Sigmoid colon (tissue), 7 donors: ENCODE results near the gene SPTAN1. TPM values are rescaled to one million over a fixed set of nuclear protein-coding genes. Genes with fewer than 3 reads are reported as not detected.

Experiments used
- DNase-seq: peaks from one replicate; pipeline ENCODE4 v3.0.0-alpha.2; 2019
- H3K27ac ChIP-seq, 4 donors: fragments of 200-600 bp; sonication (generic); one replicate each; pipeline ENCODE4 v1.5.1; 2016 to 2019; ENCODE audit warnings: mild to moderate bottlenecking in 1 of 4
- H3K27me3 ChIP-seq, 3 donors: fragments of 200-600 bp; sonication (generic); one replicate each; pipeline ENCODE4 v1.5.1; 2019; ENCODE audit warnings: mild to moderate bottlenecking in 1 of 3
- H3K36me3 ChIP-seq, 4 donors: fragments of 200-600 bp; sonication (generic); one replicate each; pipeline ENCODE4 v1.5.1; 2016 to 2019
- H3K4me1 ChIP-seq, 4 donors: fragments of 200-600 bp; sonication (generic); one replicate each; pipeline ENCODE4 v1.5.1; 2017 to 2019
- H3K4me3 ChIP-seq, 4 donors: fragments of 200-600 bp; sonication (generic); one replicate each; pipeline ENCODE4 v1.5.1; 2017 to 2019; ENCODE audit warnings: mild to moderate bottlenecking in 2 of 4, moderate library complexity in 1 of 4
- H3K9me3 ChIP-seq, 4 donors: fragments of 200-600 bp in 3 of 4; sonication (generic) in 3 of 4; one replicate each; pipeline versions ENCODE4 v1.5.1 to v1.6.1; 2013 to 2019
- EP300 ChIP-seq, 4 donors: sonication (generic); formaldehyde crosslinking; IDR thresholded peaks; one replicate each; pipeline ENCODE4 v1.6.1; 2017; ENCODE audit warnings: antibody characterized with exemption in 4 of 4
- POLR2A ChIP-seq, 2 donors: fragments of 450-650 bp; IDR thresholded peaks; one replicate each; pipeline ENCODE4 v1.6.1; 2016; ENCODE audit warnings: antibody characterized with exemption in 2 of 2, mild to moderate bottlenecking in 2 of 2, moderate library complexity in 2 of 2
- POLR2AphosphoS5 ChIP-seq, 4 donors: sonication (generic); formaldehyde crosslinking; IDR thresholded peaks; one replicate each; pipeline ENCODE4 v1.6.1; 2017; ENCODE audit warnings: antibody characterized with exemption in 4 of 4
- WGBS, 2 donors: extraction: QIAGEN DNeasy Blood & Tissue Kit; methylation state at CpG; one replicate each; pipeline ENCODE4 v1.1.7; 2013; 5-methylcytosine and 5-hydroxymethylcytosine counted together
- intact Hi-C: fragments of 100-400 bp; cut with DNase I; formaldehyde crosslinking; loops from one replicate; pipeline ENCODE4 v1.15.1; 2023
- polyA plus RNA-seq, 3 donors: library from polyadenylated mRNA; stranded (reverse); fragments of 200-250 nt; gene quantifications; one replicate each; pipeline ENCODE4 v1.2.3, GENCODE V29; 2013
- total RNA-seq, 4 donors: library from RNA; depleted of rRNA; stranded (reverse); fragments of >200 nt; gene quantifications; one replicate each; pipeline ENCODE4 v1.1.0, GENCODE V29; 2016
- TF ChIP-seq, protein P1 (sequence below), 4 experiments: fragments of 450-650 bp in 3 of 4; fragments of 200-600 bp in 1 of 4; IDR thresholded peaks; one replicate each; pipeline ENCODE4 v1.5.1; 2016 to 2019; ENCODE audit warnings: antibody characterized with exemption in 4 of 4, mild to moderate bottlenecking in 3 of 4, moderate library complexity in 2 of 4
- donor health status: healthy with polysubstance abuse.
- donor health status: Bipolar disorder and iron deficiency.
- donor health status: healthy.

The SPTAN1 gene
- total and polyA plus RNA-seq, 7 donors = 43.5 to 306 (median 154) TPM

DNA sequence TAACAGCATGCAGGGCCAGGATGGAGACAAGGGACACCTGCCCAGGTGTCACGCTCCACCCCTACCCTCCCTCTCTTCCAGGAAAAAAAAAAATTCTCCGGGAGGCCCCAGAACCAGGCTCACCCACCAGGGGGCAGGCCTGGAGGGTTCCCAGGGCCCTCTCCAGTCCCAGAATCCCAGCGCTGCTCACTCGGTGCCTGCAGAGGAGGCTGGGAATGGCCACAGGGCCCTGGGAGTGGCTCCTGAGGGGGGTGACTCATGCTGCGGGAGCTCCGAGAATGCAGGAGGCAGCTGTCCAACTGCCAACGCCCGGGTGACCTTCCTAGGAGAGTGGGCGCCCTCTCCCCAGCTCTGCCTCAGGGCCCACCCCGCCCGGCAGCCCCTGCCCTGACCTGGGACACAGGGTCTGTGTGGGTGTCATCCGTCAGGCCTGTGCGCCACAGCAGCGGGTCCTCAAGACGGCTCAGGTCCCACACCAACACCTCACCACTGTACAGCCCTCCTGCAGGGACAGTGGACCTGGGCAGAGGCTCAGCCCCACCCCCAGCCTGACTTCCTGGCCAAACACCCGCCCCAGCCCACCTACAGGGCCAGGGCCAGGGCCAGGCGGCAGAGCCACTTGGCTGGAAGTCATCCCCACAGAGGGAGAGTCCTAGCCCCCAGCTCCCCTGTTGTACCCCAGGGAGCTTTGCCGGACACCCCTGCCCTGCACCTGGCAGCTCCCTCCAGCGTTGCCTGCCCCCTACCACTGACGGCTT is 83.1 kb downstream of the SPTAN1 start:
- H3K4me1 ChIP-seq = peaks cover 0 to 26% (median 22%) of the 10 kb centered on the region in 4 donors
- H3K36me3 ChIP-seq = peaks cover 33 to 59% (median 40%) of the 10 kb centered on the region in 4 donors
- no peak overlapping the region for H3K4me3 ChIP-seq
- H3K9me3 ChIP-seq = no peaks in the 10 kb centered on the region
- TF ChIP-seq EP300 (IDR thresholded peaks at IDR 0.05) (no peak), POLR2AphosphoS5 (IDR thresholded peaks at IDR 0.05) (peak in 1 of 4 donors; percentile 10)
- TF ChIP-seq, protein P1, sequence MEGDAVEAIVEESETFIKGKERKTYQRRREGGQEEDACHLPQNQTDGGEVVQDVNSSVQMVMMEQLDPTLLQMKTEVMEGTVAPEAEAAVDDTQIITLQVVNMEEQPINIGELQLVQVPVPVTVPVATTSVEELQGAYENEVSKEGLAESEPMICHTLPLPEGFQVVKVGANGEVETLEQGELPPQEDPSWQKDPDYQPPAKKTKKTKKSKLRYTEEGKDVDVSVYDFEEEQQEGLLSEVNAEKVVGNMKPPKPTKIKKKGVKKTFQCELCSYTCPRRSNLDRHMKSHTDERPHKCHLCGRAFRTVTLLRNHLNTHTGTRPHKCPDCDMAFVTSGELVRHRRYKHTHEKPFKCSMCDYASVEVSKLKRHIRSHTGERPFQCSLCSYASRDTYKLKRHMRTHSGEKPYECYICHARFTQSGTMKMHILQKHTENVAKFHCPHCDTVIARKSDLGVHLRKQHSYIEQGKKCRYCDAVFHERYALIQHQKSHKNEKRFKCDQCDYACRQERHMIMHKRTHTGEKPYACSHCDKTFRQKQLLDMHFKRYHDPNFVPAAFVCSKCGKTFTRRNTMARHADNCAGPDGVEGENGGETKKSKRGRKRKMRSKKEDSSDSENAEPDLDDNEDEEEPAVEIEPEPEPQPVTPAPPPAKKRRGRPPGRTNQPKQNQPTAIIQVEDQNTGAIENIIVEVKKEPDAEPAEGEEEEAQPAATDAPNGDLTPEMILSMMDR (IDR thresholded peaks at IDR 0.05) = peak in 3 of 4 experiments; percentile 20 to 42 (median 39)
- peak; percentile 92 for DNase-seq
- 11 to 56% methylated on average over 20 of the region's 20 CpGs for WGBS, 2 donors
- H3K27me3 ChIP-seq = no peaks in the 10 kb centered on the region
- intact Hi-C loops = loop anchor here (10.0 kb wide), 1 partner anchor 1589 kb away; no protein-coding TSS in a partner anchor
- H3K27ac ChIP-seq = peak overlapping the region; percentile 75 to 91 (median 80)

DNA sequence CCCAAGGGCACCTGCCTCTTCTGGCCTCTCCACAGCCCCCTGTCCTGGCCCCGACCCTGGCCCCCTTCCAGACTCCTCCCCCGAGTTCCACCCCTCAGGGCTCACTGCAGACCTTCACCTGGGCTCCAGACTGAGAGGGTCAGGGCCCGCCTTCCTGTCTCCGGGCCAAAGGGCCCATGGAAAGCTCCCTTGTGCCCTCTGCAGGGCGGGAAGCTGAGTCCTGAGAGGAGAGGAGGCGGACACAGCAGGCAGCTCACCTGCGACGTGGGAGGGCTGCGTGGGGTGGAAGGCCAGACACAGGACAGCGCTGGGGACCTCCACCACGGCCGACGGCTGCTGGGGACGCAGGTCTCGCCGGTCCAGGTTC is 83.6 kb downstream of the SPTAN1 start:
- peaks cover 31 to 56% (median 35%) of the 10 kb centered on the region in 4 donors for H3K36me3 ChIP-seq
- intact Hi-C loops = loop anchor here (10.0 kb wide), 1 partner anchor 1589 kb away; no protein-coding TSS in a partner anchor
- H3K27me3 ChIP-seq = no peaks in the 10 kb centered on the region
- peaks cover 0 to 26% (median 22%) of the 10 kb centered on the region in 4 donors for H3K4me1 ChIP-seq
- TF ChIP-seq POLR2AphosphoS5 (IDR thresholded peaks at IDR 0.05) = no peak
- no peak for TF ChIP-seq POLR2A (IDR thresholded peaks at IDR 0.05)
- TF ChIP-seq EP300 (IDR thresholded peaks at IDR 0.05) = no peak
- TF ChIP-seq, protein P1 (IDR thresholded peaks at IDR 0.05) = no peak
- H3K9me3 ChIP-seq = no peaks in the 10 kb centered on the region
- WGBS, 2 donors = 39 to 70% methylated on average over 16 of the region's 16 CpGs
- no peak overlapping the region for H3K4me3 ChIP-seq
- DNase-seq = no peak
- H3K27ac ChIP-seq = peak overlapping the region; percentile 75 to 91 (median 80)

DNA sequence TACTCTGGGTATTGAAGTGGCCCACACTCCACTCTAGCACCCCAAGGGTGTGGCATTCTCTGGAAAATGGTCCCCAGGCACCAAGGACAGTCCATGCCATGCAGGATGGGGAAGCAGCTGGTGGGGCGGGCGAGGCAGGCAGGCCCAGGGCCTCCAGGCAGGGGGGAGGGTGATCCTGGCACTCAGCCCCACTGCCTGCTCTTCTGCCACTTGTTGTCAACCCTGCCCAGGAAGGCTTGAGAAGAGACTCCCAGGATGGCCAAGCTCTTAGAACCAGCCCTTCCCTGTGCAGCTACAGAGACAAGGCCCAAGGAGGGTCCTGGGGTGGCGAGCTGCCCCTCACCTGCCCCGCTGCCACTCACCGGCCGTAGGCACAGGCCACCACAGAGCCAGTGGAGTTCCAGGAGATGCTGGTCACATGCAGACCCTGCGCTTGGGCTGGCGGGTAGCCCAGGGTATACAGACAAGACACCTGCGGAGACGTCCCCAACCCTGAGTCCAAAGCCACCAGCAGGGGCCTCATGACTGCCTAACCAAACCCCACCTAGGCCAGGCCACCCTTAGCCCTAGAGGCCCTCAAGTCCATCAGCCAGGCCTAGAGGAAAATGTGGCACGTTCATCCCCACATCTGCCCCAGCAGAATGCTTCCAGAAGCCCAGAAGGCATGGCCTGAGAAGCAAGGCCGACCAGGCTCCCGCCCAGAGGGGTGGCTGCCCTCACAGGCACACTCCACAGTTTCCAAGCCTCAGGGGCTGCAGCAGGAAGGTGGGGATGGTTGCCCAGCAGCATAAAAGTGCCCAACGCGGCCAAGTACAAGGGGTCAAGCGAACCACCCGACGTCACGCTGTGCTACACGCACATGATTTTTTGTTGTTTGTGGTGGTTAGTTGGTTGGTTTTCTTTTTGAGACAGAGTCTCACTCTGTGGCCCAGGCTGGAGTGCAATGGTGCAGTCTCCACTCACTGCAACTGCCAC is 84.5 kb downstream of the SPTAN1 start:
- Histone ChIP-seq H3K27me3 (no peaks in the 10 kb centered on the region), H3K9me3 (no peaks in the 10 kb centered on the region), H3K4me3 (no peak overlapping the region), H3K36me3 (peaks cover 23 to 47% (median 27%) of the 10 kb centered on the region in 4 donors), H3K27ac (peak overlapping the region; percentile 75 to 91 (median 80)), H3K4me1 (peaks cover 0 to 26% (median 22%) of the 10 kb centered on the region in 4 donors)
- intact Hi-C loops = loop anchor here (10.0 kb wide), 1 partner anchor 1588 kb away; no protein-coding TSS in a partner anchor
- WGBS, 2 donors = 89 to 90% methylated on average over 20 of the region's 20 CpGs
- TF ChIP-seq EP300 (IDR thresholded peaks at IDR 0.05) (no peak), POLR2AphosphoS5 (IDR thresholded peaks at IDR 0.05) (no peak), POLR2A (IDR thresholded peaks at IDR 0.05) (no peak)
- TF ChIP-seq, protein P1 (IDR thresholded peaks at IDR 0.05) = no peak
- no peak for DNase-seq

DNA sequence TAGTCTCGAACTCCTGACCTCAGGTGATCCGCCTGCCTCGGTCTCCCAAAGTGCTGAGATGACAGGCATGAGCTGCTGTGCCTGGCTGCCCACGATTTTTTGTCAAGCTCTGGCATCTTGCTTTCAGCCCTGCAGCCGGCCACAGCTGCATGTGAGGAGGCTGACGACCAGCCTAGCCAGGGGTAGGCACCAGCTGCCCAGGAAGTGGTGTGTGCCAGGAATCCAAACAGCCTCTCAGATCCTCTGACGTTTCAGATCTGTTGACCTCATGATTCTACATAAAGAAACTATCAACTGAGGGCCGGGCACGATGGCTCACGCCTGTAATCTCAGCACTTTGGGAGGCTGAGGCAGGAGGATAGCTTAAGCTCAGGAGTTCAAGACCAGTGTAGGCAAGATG is 85.3 kb downstream of the SPTAN1 start:
- Histone ChIP-seq H3K4me1 (peaks cover 0 to 26% (median 22%) of the 10 kb centered on the region in 4 donors), H3K36me3 (peaks cover 15 to 39% (median 19%) of the 10 kb centered on the region in 4 donors), H3K27ac (peak overlapping the region in 1 of 4 donors; percentile 15), H3K27me3 (no peaks in the 10 kb centered on the region), H3K9me3 (no peaks in the 10 kb centered on the region), H3K4me3 (no peak overlapping the region)
- no peak for TF ChIP-seq POLR2A (IDR thresholded peaks at IDR 0.05)
- TF ChIP-seq POLR2AphosphoS5 (IDR thresholded peaks at IDR 0.05) = no peak
- TF ChIP-seq, protein P1 (IDR thresholded peaks at IDR 0.05) = no peak
- TF ChIP-seq EP300 (IDR thresholded peaks at IDR 0.05) = no peak
- 70 to 78% methylated on average over 10 of the region's 10 CpGs for WGBS, 2 donors
- DNase-seq = no peak
- intact Hi-C loops = loop anchor here (10.0 kb wide), 1 partner anchor 1587 kb away; no protein-coding TSS in a partner anchor
